Upper lobe of left lung (tissue), 6 donors: ENCODE data around the gene EFHB. TPM values are rescaled to one million over a fixed set of nuclear protein-coding genes. Genes with fewer than 3 reads are reported as not detected.
A peak's percentile ranks its signal among the peaks of the same experiment; 100 is the strongest.
"Not testable (repeated sequence)": the region's sequence is repeated elsewhere in the genome, so short reads cannot be mapped to it uniquely, and the experiment has no call there.

Experiments used
- ATAC-seq, 2 donors: fragments of 200-7000 bp; cut with Tn5 transposase; one replicate each; pipeline ENCODE4 v1.9.1; 2022; ENCODE audit warnings: mild to moderate bottlenecking in 2 of 2, moderate library complexity in 2 of 2; ENCODE audit not compliant: low FRiP score in 2 of 2
- DNase-seq, 2 donors: peaks; one replicate each; pipeline ENCODE4 v3.0.0-alpha.2; 2019 to 2020
- H3K27ac ChIP-seq, 4 donors: fragments of 200-600 bp; sonication (generic); one replicate each; pipeline ENCODE4 v1.5.1; 2016 to 2019
- H3K27me3 ChIP-seq, 4 donors: fragments of 200-600 bp; sonication (generic); one replicate each; pipeline ENCODE4 v1.5.1; 2017 to 2019
- H3K36me3 ChIP-seq, 4 donors: fragments of 200-600 bp; sonication (generic); one replicate each; pipeline ENCODE4 v1.5.1; 2016 to 2019
- H3K4me1 ChIP-seq, 4 donors: fragments of 200-600 bp; sonication (generic); one replicate each; pipeline ENCODE4 v1.5.1; 2018 to 2019
- H3K4me3 ChIP-seq, 4 donors: fragments of 200-600 bp; sonication (generic); one replicate each; pipeline ENCODE4 v1.5.1; 2017 to 2019; ENCODE audit warnings: mild to moderate bottlenecking in 2 of 4, moderate library complexity in 1 of 4
- H3K9me3 ChIP-seq, 4 donors: fragments of 200-600 bp; sonication (generic); one replicate each; pipeline ENCODE4 v1.5.1; 2018 to 2019
- EP300 ChIP-seq, 4 donors: sonication (generic); formaldehyde crosslinking; IDR thresholded peaks; one replicate each; pipeline ENCODE4 v1.5.1; 2017; ENCODE audit warnings: antibody characterized with exemption in 4 of 4, control low read depth in 2 of 4
- POLR2A ChIP-seq, 4 donors: fragments of 450-650 bp; IDR thresholded peaks; one replicate each; pipeline ENCODE4 v1.5.1; 2016 to 2017; ENCODE audit warnings: antibody characterized with exemption in 4 of 4, mild to moderate bottlenecking in 2 of 4
- POLR2AphosphoS5 ChIP-seq, 2 donors: sonication (generic); formaldehyde crosslinking; IDR thresholded peaks; one replicate each; pipeline ENCODE4 v1.5.1; 2017; ENCODE audit warnings: antibody characterized with exemption in 2 of 2
- whole genome bisulfite sequencing, 2 donors: methylation state at CpG; one replicate each; pipeline ENCODE4 v1.1.5; 2017 to 2018; 5-methylcytosine and 5-hydroxymethylcytosine counted together
- total RNA-seq, 6 donors: library from RNA; depleted of rRNA in 4 of 6; stranded (reverse); fragments of >200 nt in 4 of 6; gene quantifications; one replicate each; pipeline versions ENCODE4 v1.1.0 to v1.2.1, GENCODE V29; 2016 to 2021
- TF ChIP-seq, protein P1 (sequence below), 6 experiments: fragments of 450-650 bp in 4 of 6; fragments of 200-600 bp in 2 of 6; sonication (generic) in 2 of 6; IDR thresholded peaks; one replicate each; pipeline ENCODE4 v1.5.1; 2016 to 2019; ENCODE audit warnings: antibody characterized with exemption in 6 of 6
- donor health status: DM: no; HTN: no; CAD: no; lungs with moderate emphysema.
- donor health status: DM: no; HTN: yes; CAD: no; lungs with severe emphysema.

EFHB gene
- total RNA-seq, 6 donors from 2014 or later: 0.17 to 15.7 (median 2.9) TPM

DNA sequence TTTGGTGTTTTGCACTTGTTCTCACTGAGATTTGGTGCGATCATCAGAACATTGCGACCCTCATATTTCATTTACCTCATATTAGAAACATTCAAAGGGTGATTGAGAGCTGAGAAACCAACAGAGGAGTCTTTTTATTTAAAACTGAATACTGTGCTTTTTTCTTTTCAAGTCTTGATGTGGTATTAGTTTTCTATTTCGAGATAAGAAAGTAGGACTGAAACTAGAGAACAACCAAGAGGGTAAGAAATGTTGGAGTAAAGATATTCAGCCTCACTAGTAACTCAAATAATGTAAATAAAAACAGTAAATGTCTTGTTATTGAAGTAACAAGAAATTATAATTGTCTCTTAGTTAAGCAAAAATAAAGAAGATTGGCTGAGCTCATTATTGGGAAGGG, 26.5 kb downstream of the EFHB start:
- Histone ChIP-seq H3K36me3 (no peaks in the 10 kb centered on the region), H3K4me1 (no peaks in the 10 kb centered on the region), H3K27ac (no peak overlapping the region), H3K4me3 (no peak overlapping the region), H3K9me3 (peaks cover 0 to 4% (median 3%) of the 10 kb centered on the region in 4 donors), H3K27me3 (no peaks in the 10 kb centered on the region)
- TF ChIP-seq POLR2AphosphoS5 (IDR thresholded peaks at IDR 0.05): no peak
- TF ChIP-seq EP300 (IDR thresholded peaks at IDR 0.05): no peak
- no peak for TF ChIP-seq POLR2A (IDR thresholded peaks at IDR 0.05)
- no peak for DNase-seq
- ATAC-seq: no peak
- WGBS, 2 donors: 84 to 90% methylated on average over 3 of the region's 3 CpGs

DNA sequence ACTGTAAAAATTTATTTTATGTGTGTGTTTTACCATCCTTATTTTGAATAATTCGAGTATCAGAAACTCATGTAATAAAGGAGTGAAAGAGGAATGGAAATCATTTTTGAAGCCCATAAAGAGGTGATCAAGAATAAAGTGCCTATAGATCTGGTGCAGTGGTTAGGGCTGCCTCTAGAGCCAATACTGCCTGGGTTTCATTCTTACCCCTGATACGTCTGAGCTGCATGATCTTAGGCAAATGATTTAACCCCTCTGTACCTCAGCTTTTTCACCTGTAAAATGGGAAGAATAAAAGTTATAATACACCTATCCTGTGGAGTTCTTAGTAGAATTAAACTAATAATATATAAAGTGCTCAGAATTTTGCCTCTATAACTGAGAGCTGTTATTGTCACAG, 30.4 kb downstream of the EFHB start:
- Histone ChIP-seq H3K27ac (no peak overlapping the region), H3K4me3 (no peak overlapping the region), H3K27me3 (no peaks in the 10 kb centered on the region), H3K36me3 (no peaks in the 10 kb centered on the region), H3K4me1 (peaks cover 0 to 7% (median 5%) of the 10 kb centered on the region in 4 donors), H3K9me3 (no peaks in the 10 kb centered on the region)
- ATAC-seq (no peak), DNase-seq (no peak)
- WGBS, 2 donors: 78 to 80% methylated on average over 2 of the region's 2 CpGs
- TF ChIP-seq, protein P1, sequence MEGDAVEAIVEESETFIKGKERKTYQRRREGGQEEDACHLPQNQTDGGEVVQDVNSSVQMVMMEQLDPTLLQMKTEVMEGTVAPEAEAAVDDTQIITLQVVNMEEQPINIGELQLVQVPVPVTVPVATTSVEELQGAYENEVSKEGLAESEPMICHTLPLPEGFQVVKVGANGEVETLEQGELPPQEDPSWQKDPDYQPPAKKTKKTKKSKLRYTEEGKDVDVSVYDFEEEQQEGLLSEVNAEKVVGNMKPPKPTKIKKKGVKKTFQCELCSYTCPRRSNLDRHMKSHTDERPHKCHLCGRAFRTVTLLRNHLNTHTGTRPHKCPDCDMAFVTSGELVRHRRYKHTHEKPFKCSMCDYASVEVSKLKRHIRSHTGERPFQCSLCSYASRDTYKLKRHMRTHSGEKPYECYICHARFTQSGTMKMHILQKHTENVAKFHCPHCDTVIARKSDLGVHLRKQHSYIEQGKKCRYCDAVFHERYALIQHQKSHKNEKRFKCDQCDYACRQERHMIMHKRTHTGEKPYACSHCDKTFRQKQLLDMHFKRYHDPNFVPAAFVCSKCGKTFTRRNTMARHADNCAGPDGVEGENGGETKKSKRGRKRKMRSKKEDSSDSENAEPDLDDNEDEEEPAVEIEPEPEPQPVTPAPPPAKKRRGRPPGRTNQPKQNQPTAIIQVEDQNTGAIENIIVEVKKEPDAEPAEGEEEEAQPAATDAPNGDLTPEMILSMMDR (IDR thresholded peaks at IDR 0.05): no peak
- TF ChIP-seq EP300 (IDR thresholded peaks at IDR 0.05) (no peak), POLR2AphosphoS5 (IDR thresholded peaks at IDR 0.05) (no peak), POLR2A (IDR thresholded peaks at IDR 0.05) (no peak)

DNA sequence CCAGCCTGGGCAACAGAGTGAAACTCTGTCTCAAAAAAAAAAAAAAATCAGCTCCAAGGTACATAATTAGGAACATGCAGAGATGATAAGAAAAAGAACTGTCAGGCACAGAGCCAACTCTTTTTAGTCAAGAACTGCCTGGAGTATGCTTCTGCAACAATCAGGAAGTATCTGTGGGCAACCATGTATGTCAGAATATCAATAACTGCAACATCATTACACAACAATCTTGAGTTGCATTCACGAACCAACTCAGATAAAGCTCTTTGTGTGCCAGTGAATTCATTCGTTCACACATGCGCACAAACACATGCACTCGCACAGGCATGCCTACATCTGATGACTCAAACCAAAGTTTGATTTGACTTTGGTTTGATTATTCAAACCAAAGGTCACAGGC, 32.1 kb downstream of the EFHB start:
- TF ChIP-seq EP300 (IDR thresholded peaks at IDR 0.05): no peak
- WGBS, 2 donors: 56 to 59% methylated on average over 4 of the region's 4 CpGs
- Histone ChIP-seq H3K36me3 (no peaks in the 10 kb centered on the region), H3K9me3 (no peaks in the 10 kb centered on the region), H3K4me3 (no peak overlapping the region), H3K27me3 (no peaks in the 10 kb centered on the region), H3K4me1 (peaks cover 0 to 7% (median 5%) of the 10 kb centered on the region in 4 donors), H3K27ac (no peak overlapping the region)
- peak in 1 of 2 donors; percentile 46 for ATAC-seq
- DNase-seq: no peak

DNA sequence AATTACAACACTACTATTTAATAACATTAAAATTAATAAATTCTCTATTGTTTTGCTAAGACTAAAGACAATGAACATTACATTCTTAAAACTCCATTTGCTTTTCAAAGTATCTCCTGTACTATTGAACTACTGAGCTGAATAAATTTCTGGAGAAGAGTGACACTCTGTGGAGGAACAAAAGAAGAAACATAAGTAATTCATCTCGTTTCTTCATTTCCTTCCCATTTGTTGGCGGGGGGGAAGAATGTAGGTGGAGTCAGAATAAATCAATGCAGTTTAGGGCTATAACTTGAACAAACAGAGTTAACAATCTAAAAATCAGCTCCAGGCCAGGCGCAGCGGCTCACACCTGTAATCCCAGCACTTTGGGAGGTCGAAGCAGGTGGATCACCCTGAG, 32.7 kb downstream of the EFHB start:
- TF ChIP-seq, protein P1 (IDR thresholded peaks at IDR 0.05): peak in 1 of 6 experiments; percentile 8
- no peak for TF ChIP-seq EP300 (IDR thresholded peaks at IDR 0.05)
- H3K36me3 ChIP-seq: no peaks in the 10 kb centered on the region
- H3K9me3 ChIP-seq: no peaks in the 10 kb centered on the region
- DNase-seq (no peak), ATAC-seq (no peak)
- no peaks in the 10 kb centered on the region for H3K27me3 ChIP-seq
- H3K4me3 ChIP-seq: no peak overlapping the region
- H3K27ac ChIP-seq: no peak overlapping the region
- WGBS, 2 donors: 63 to 71% methylated on average over 5 of the region's 5 CpGs
- peaks cover 0 to 7% (median 5%) of the 10 kb centered on the region in 4 donors for H3K4me1 ChIP-seq

DNA sequence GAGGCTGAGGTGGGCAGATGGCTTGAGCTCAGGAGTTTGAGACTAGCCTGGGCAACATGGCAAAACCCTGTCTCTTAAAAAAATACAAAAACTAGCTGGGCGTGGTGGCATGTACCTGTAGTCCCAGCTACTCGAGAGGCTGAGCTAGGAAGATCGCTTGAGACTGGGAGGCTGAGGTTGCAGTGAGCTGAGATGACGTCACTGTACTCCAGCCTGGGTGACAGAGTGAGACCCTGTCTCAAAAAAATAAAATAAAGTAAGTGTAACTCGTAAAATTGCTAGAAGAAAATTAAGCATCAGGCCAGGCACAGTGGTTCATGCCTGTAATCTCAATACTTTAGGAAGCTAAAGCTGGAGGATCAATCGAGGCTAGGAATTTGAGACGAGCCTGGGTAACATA, 34.2 kb downstream of the EFHB start:
- WGBS, 2 donors: 83% methylated on average over 7 of the region's 7 CpGs
- not testable (repeated sequence) for H3K4me3 ChIP-seq, H3K36me3 ChIP-seq, H3K4me1 ChIP-seq, ATAC-seq, H3K27ac ChIP-seq, H3K9me3 ChIP-seq, H3K27me3 ChIP-seq, DNase-seq

GRCh38 chr3:19899264-19899663, 34.8 kb downstream of the EFHB start:
- H3K36me3 ChIP-seq: no peaks in the 10 kb centered on the region
- TF ChIP-seq POLR2AphosphoS5 (IDR thresholded peaks at IDR 0.05) (no peak), POLR2A (IDR thresholded peaks at IDR 0.05) (no peak), EP300 (IDR thresholded peaks at IDR 0.05) (no peak)
- TF ChIP-seq, protein P1 (IDR thresholded peaks at IDR 0.05): no peak
- no peak overlapping the region for H3K4me3 ChIP-seq
- peaks cover 0 to 7% (median 5%) of the 10 kb centered on the region in 4 donors for H3K4me1 ChIP-seq
- 88% methylated on average over 2 of the region's 2 CpGs for WGBS, 2 donors
- ATAC-seq: no peak
- no peaks in the 10 kb centered on the region for H3K9me3 ChIP-seq
- no peak overlapping the region for H3K27ac ChIP-seq
- H3K27me3 ChIP-seq: no peaks in the 10 kb centered on the region
- DNase-seq: no peak
